ENCODE measurements around the gene GMDS. TPM values are rescaled to one million over a fixed set of nuclear protein-coding genes. Genes with fewer than 3 reads are reported as not detected.

Gene GMDS
- total RNA-seq, 4 donors from 2014 or later: 3.4 to 7.2 (median 4.6) TPM

- no peaks in the 10 kb centered on the region for H3K27me3 ChIP-seq
- in situ Hi-C loops (cut with MboI; ENCODE audit: low sequenced_read_pairs in 4 of 4) (no loop called here), intact Hi-C loops (cut with DNase I; ENCODE audit: low total_unique reads) (no loop called here)
- DNase-seq (no peak), ATAC-seq (no peak)
- no peaks in the 10 kb centered on the region for H3K9me3 ChIP-seq
- no peaks in the 10 kb centered on the region for H3K36me3 ChIP-seq
- H3K4me1 ChIP-seq: no peaks in the 10 kb centered on the region
- no peak overlapping the region for H3K4me3 ChIP-seq
- TF ChIP-seq POLR2A (IDR thresholded peaks at IDR 0.05): no peak
- no peak for TF ChIP-seq CTCF (IDR thresholded peaks at IDR 0.05 in 4 of 5, conservative IDR thresholded peaks at IDR 0.05 in 1 of 5)
- H3K27ac ChIP-seq: no peak overlapping the region
Observed at GRCh38 chr6:1931817-1932216, 313.6 kb downstream of the GMDS start.

DNA sequence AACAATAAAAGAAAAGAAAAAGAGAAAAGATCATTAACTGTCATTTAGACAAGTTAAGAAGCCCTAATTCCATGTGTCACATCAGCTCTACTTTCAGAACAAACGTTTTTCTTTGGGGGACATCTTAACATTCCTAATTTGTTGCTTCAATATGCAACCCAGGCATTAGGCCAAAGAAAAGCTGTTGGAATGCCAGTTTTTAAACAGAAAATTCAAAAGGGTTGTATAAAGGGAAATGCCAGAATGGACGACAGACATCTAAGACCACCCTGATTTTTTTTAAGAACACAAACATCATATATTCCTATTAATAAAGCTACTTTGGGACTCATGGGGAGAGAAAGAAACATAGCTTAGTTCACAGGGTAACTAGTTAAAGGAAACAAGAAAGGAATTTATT, 315.0 kb downstream of the GMDS start:
- in situ Hi-C loops (cut with MboI; ENCODE audit: low sequenced_read_pairs in 4 of 4): no loop called here
- H3K36me3 ChIP-seq: no peaks in the 10 kb centered on the region
- TF ChIP-seq CTCF (IDR thresholded peaks at IDR 0.05 in 4 of 5, conservative IDR thresholded peaks at IDR 0.05 in 1 of 5) (no peak), POLR2A (IDR thresholded peaks at IDR 0.05) (no peak)
- intact Hi-C loops (cut with DNase I; ENCODE audit: low total_unique reads): no loop called here
- no peak for ATAC-seq
- no peaks in the 10 kb centered on the region for H3K9me3 ChIP-seq
- H3K4me1 ChIP-seq: no peaks in the 10 kb centered on the region
- no peak overlapping the region for H3K27ac ChIP-seq
- no peak for DNase-seq
- no peaks in the 10 kb centered on the region for H3K27me3 ChIP-seq
- no peak overlapping the region for H3K4me3 ChIP-seq

GRCh38 chr6:1929931-1930330, 315.5 kb downstream of the GMDS start:
- H3K27me3 ChIP-seq: no peaks in the 10 kb centered on the region
- in situ Hi-C loops (cut with MboI; ENCODE audit: low sequenced_read_pairs in 4 of 4) (no loop called here), intact Hi-C loops (cut with DNase I; ENCODE audit: low total_unique reads) (no loop called here)
- no peaks in the 10 kb centered on the region for H3K4me1 ChIP-seq
- DNase-seq: no peak
- H3K4me3 ChIP-seq: no peak overlapping the region
- no peaks in the 10 kb centered on the region for H3K9me3 ChIP-seq
- TF ChIP-seq CTCF (IDR thresholded peaks at IDR 0.05 in 4 of 5, conservative IDR thresholded peaks at IDR 0.05 in 1 of 5) (no peak), POLR2A (IDR thresholded peaks at IDR 0.05) (no peak)
- H3K36me3 ChIP-seq: no peaks in the 10 kb centered on the region
- no peak overlapping the region for H3K27ac ChIP-seq
- no peak for ATAC-seq

GRCh38 chr6:1925743-1926430, 319.5 kb downstream of the GMDS start:
- DNase-seq (no peak), ATAC-seq (no peak)
- H3K27me3 ChIP-seq: no peaks in the 10 kb centered on the region
- H3K27ac ChIP-seq: no peak overlapping the region
- no peaks in the 10 kb centered on the region for H3K9me3 ChIP-seq
- H3K4me3 ChIP-seq: no peak overlapping the region
- in situ Hi-C loops (cut with MboI; ENCODE audit: low sequenced_read_pairs in 4 of 4) (no loop called here), intact Hi-C loops (cut with DNase I; ENCODE audit: low total_unique reads) (no loop called here)
- no peaks in the 10 kb centered on the region for H3K4me1 ChIP-seq
- H3K36me3 ChIP-seq: no peaks in the 10 kb centered on the region
- TF ChIP-seq CTCF (IDR thresholded peaks at IDR 0.05 in 4 of 5, conservative IDR thresholded peaks at IDR 0.05 in 1 of 5) (no peak), POLR2A (IDR thresholded peaks at IDR 0.05) (no peak)

DNA sequence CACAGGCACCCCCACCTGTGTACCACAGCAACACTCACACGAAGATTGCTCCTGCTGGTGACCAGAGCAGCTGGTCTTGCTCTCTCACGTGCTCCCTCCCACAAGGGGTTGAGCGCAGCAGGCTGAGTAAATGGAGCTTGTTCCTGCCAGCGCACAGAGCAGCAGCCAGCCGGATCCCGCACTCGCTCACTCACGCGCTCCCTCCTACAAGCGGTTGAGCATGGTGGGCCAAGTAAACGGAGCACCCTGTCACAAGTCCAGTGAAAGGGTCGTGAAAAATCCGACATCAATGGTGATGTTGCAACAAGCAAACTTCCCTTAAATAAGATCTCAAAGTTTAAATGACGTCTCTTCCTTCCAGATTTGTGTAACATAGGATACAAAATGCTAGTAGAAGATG, 322.0 kb downstream of the GMDS start:
- Histone ChIP-seq H3K27ac (no peak overlapping the region), H3K27me3 (no peaks in the 10 kb centered on the region), H3K4me1 (no peaks in the 10 kb centered on the region), H3K36me3 (no peaks in the 10 kb centered on the region), H3K9me3 (no peaks in the 10 kb centered on the region), H3K4me3 (no peak overlapping the region)
- intact Hi-C loops (cut with DNase I; ENCODE audit: low total_unique reads) (no loop called here), in situ Hi-C loops (cut with MboI; ENCODE audit: low sequenced_read_pairs in 4 of 4) (no loop called here)
- no peak for TF ChIP-seq POLR2A (IDR thresholded peaks at IDR 0.05)
- TF ChIP-seq CTCF (IDR thresholded peaks at IDR 0.05 in 4 of 5, conservative IDR thresholded peaks at IDR 0.05 in 1 of 5): no peak
- ATAC-seq (no peak), DNase-seq (no peak)

All from gastrocnemius medialis (tissue), 4 donors.